ENCODE measurements around the gene GDF2.
A peak's percentile ranks its signal among the peaks of the same experiment; 100 is the strongest.

GDF2 gene

DNA sequence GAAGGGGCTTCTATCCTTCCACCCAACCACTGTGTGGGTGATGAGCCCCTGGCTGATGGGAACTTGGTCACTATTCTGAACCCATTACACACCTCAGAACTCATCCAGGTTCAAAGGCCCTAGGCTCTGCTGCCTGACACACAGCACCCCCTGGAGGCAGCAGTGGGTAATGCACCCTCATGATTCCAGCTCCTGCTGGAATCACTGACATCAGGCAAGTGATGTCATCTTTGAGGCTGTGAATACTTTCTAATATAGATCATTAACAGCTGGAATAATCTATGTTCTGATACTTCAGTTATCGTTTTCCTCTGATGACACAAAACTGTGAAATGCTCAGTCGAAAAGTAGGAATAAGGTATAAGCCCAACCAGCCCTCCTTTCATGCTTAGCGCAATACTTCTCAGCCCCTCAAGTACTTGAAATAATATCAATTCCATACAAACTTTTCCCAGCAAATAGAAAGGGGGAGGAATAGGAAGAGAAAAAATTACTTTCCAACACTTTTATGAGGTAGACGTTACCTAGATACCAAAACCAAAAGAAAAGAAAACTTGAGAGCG, 18.4 kb downstream of the GDF2 start:
- H3K79me2 ChIP-seq (ENCODE audit: insufficient read depth, low read length): no peaks in the 10 kb centered on the region
- H3K4me2 ChIP-seq (ENCODE audit: low read length): no peak overlapping the region
- no peaks in the 10 kb centered on the region for H3F3A ChIP-seq (ENCODE audit: insufficient read depth, low read length)
- no peaks in the 10 kb centered on the region for H4K20me1 ChIP-seq (ENCODE audit: insufficient read depth, low read length)
- H3K4me3 ChIP-seq (ENCODE audit: low read depth, low read length, poor library complexity, severe bottlenecking): no peak overlapping the region
- TF ChIP-seq EZH2 (IDR thresholded peaks at IDR 0.05; ENCODE audit: borderline replicate concordance, low read length) (no peak), CTCF (IDR thresholded peaks at IDR 0.05; ENCODE audit: low read length) (peak; percentile 90)
- no peak overlapping the region for H3K27ac ChIP-seq (ENCODE audit: low read depth, low read length, poor library complexity, severe bottlenecking)
- no peaks in the 10 kb centered on the region for H3K36me3 ChIP-seq (ENCODE audit: insufficient read depth, low read length)
- no peak overlapping the region for H2AFZ ChIP-seq (ENCODE audit: low read length)
- H3K9ac ChIP-seq (ENCODE audit: low read length): no peak overlapping the region
- H3K9me3 ChIP-seq (ENCODE audit: low read length): no peaks in the 10 kb centered on the region
- H3K27me3 ChIP-seq (ENCODE audit: insufficient read depth, low read length): 0 out of 2 replicates have a peak, but pooled peaks cover 5% of the 10 kb centered on the region
- H3K4me1 ChIP-seq (ENCODE audit: insufficient read depth, low read length, severe bottlenecking): no peaks in the 10 kb centered on the region
- no peaks in the 10 kb centered on the region for H3K9me2 ChIP-seq (ENCODE audit: low read depth, low read length)

GRCh38 chr10:47344996-47345870, 23.0 kb downstream of the GDF2 start:
- H3F3A ChIP-seq (ENCODE audit: insufficient read depth, low read length): no peaks in the 10 kb centered on the region
- H3K9me3 ChIP-seq (ENCODE audit: low read length): no peaks in the 10 kb centered on the region
- H3K4me1 ChIP-seq (ENCODE audit: insufficient read depth, low read length, severe bottlenecking): no peaks in the 10 kb centered on the region
- no peaks in the 10 kb centered on the region for H3K79me2 ChIP-seq (ENCODE audit: insufficient read depth, low read length)
- no peaks in the 10 kb centered on the region for H3K9me2 ChIP-seq (ENCODE audit: low read depth, low read length)
- H3K36me3 ChIP-seq (ENCODE audit: insufficient read depth, low read length): no peaks in the 10 kb centered on the region
- no peak overlapping the region for H3K27ac ChIP-seq (ENCODE audit: low read depth, low read length, poor library complexity, severe bottlenecking)
- no peak overlapping the region for H3K9ac ChIP-seq (ENCODE audit: low read length)
- no peaks in the 10 kb centered on the region for H4K20me1 ChIP-seq (ENCODE audit: insufficient read depth, low read length)
- no peaks in the 10 kb centered on the region for H3K27me3 ChIP-seq (ENCODE audit: insufficient read depth, low read length)
- H3K4me3 ChIP-seq (ENCODE audit: low read depth, low read length, poor library complexity, severe bottlenecking): no peak overlapping the region
- no peak for TF ChIP-seq EZH2 (IDR thresholded peaks at IDR 0.05; ENCODE audit: borderline replicate concordance, low read length)
- no peak for TF ChIP-seq CTCF (IDR thresholded peaks at IDR 0.05; ENCODE audit: low read length)
- H3K4me2 ChIP-seq (ENCODE audit: low read length): no peak overlapping the region
- no peak overlapping the region for H2AFZ ChIP-seq (ENCODE audit: low read length)

GRCh38 chr10:47346581-47347302, 24.5 kb downstream of the GDF2 start:
- Histone ChIP-seq H3K36me3 (ENCODE audit: insufficient read depth, low read length) (no peaks in the 10 kb centered on the region), H3K4me2 (ENCODE audit: low read length) (no peak overlapping the region), H3K27ac (ENCODE audit: low read depth, low read length, poor library complexity, severe bottlenecking) (no peak overlapping the region), H3K4me3 (ENCODE audit: low read depth, low read length, poor library complexity, severe bottlenecking) (no peak overlapping the region), H3K9me3 (ENCODE audit: low read length) (no peaks in the 10 kb centered on the region), H4K20me1 (ENCODE audit: insufficient read depth, low read length) (no peaks in the 10 kb centered on the region), H3K4me1 (ENCODE audit: insufficient read depth, low read length, severe bottlenecking) (no peaks in the 10 kb centered on the region), H3K79me2 (ENCODE audit: insufficient read depth, low read length) (no peaks in the 10 kb centered on the region), H3K9me2 (ENCODE audit: low read depth, low read length) (no peaks in the 10 kb centered on the region), H3K9ac (ENCODE audit: low read length) (no peak overlapping the region), H3K27me3 (ENCODE audit: insufficient read depth, low read length) (no peaks in the 10 kb centered on the region), H3F3A (ENCODE audit: insufficient read depth, low read length) (no peaks in the 10 kb centered on the region), H2AFZ (ENCODE audit: low read length) (no peak overlapping the region)
- TF ChIP-seq CTCF (IDR thresholded peaks at IDR 0.05; ENCODE audit: low read length): no peak
- TF ChIP-seq EZH2 (IDR thresholded peaks at IDR 0.05; ENCODE audit: borderline replicate concordance, low read length): no peak
